LoVo (cell line): ENCODE results near the gene RELT.
A peak's percentile ranks its signal among the peaks of the same experiment; 100 is the strongest.

Source experiments
- DNase-seq: peaks from one replicate; pipeline ENCODE4 v3.0.0-alpha.2; 2016; ENCODE audit warnings: low spot score

The RELT gene

DNA sequence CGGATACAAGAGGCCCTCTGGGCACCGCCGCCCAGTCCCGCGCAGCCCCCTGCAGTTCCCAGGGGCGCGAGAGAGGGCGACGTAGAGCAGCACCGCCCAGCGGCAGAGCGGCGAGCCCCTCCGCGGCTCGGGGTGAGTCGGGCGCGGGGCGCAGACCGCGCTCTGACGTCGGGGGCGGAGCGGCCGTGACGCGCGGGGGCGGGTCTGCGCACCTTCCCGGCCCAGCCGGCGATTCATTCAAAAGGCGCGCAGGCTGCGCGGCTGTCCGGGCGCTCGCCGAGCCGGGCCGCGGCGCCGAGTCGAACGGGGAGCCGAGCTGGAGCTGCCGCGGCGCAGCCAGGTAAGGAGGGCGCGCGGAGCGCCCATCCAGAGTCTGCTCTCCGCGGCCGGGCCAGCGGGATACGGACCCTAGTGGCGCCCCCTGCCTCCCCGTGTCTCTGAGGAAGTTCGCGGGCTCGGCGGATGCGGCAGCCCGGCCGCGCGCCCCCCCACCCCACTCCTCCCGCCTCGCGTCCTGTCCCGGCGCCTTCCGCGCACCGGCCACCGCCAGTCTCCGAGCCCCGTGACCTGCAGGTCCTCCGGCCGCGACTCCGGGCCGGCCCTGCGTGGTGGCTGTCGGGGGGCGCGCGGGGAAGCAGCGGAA is at the start of gene RELT:
RELT (plus strand) TSS at position 240 of the 643 bp plus-strand sequence. CDS start 12,738 bp downstream, outside the sequence.
- DNase-seq = peak; percentile 94

GRCh38 chr11:73326929-73327811 is 49.0 kb upstream of the RELT start:
- DNase-seq = no peak

DNA sequence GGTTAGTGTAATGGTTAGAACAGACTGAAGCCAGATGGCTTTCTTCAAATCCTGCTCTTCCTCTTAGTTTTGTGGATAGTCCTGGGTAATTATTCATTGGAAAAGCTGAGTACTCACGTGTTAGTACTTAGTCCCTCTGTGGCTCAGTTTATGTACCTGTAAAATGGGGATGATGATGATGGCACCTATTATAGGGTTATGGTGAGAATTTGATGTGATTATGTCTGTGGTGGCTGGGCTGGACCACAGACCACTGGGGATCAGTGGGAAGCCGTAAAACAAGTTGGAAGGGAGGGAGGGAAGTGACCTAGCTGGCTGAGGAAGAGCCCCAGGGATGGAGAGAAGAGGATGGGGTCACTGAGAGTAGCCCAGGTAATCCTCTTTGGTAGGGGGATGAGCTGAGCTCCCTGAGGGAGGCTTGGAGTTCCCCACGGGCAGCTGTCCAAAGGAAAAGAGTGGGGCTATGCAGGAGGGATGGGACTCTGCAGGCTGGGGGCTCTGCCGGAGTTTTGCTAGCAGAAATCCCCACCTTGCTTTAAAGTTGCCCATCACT is 48.3 kb upstream of the RELT start:
- no peak for DNase-seq

- DNase-seq = no peak
Observed at GRCh38 chr11:73330569-73331093, 45.6 kb upstream of the RELT start.

- DNase-seq = no peak
Observed at GRCh38 chr11:73331138-73331916, 44.9 kb upstream of the RELT start.

DNA sequence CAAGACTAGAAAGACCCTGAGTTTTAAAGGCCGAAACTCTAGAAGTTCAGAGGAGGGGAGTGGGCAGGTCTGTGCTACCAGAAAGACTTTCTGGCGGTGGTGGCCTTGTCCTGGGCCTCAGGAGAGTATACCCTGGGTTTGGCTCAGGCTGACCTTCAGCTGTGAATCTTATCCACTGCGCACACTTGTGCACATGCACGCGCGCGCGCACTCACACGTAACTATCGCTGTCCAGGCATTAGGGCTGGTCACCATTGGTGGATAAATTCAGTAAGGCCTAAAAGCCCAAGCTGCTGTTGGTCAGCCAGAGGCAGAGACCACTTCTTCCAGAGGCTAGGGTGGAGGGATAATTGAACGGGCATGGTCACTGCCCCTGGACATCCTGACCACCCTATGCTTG is 43.0 kb upstream of the RELT start:
- DNase-seq = no peak

DNA sequence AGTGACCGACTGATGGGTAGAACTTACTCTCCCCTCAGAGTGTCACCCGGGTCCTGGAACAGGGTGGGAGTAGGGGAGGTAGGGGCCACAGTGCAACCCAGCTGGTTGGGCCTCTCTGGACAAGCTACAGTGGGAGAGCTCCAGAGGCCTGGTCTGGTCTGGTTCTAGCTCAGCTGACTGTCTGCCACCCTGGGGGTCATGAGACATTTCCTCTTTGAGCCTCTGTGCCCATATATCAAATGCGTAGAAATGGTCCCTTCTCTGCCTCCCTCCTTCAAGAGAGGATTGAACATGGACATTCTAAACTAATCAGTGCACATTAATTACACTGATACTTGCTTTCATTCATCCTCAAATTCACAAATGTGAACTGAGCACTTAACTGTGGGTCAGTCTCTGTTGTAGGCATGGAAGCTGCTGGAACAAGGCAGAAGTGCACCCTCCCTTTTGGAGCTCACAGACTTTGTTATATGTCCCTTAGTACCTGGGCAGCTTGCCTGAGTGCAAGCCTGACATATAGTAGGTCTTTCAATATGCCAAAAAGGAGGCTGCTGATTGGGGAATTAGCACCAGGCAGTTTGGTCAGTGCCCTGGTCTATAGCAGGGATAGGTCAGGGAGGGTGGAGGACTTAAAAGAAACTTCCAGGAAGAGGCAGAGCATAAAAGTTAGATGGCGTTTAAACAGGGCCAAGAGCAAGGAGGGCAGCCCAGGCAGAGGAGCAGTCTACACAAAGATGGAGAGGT is 42.4 kb upstream of the RELT start:
- no peak for DNase-seq

DNA sequence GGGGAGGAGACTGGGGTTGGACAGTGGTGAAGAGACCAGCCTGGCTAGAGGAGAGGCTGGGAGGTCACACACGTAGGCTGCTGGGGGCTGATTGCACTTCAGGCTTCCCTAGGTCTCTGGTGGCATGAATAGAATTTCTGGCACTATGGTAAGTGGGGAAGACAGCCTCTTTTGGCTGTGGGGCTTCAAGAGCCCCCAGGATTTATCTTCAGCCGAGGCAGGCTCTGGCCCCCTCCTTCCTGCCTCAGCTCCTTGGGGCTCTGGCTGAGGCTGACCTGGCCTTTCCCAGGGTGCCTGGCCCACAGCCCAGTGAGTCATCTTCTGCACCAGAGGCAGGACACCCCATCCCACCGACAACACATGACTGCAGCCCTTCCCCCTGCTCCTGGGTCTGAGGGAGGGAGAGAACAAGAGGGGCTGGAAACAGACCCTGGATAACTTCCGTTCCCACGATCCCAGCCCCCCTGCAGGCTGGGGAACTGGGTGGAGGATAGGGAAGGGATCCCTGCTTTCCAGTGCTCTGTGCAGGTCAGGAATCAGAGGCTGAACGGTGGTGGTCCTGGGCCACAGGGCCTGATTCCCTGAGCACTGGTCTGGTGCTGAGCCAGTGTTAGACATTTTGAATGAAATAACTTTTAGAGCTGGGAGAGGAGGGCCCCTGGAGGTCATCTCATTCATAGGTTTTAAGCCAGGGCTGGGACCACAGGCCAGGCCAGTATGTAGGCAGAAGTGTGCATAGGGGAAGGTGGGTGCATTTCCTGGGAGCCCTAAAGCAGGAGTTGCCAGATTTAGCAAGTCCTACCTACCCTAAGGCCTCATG is 41.6 kb upstream of the RELT start:
- peak; percentile 29 for DNase-seq

DNA sequence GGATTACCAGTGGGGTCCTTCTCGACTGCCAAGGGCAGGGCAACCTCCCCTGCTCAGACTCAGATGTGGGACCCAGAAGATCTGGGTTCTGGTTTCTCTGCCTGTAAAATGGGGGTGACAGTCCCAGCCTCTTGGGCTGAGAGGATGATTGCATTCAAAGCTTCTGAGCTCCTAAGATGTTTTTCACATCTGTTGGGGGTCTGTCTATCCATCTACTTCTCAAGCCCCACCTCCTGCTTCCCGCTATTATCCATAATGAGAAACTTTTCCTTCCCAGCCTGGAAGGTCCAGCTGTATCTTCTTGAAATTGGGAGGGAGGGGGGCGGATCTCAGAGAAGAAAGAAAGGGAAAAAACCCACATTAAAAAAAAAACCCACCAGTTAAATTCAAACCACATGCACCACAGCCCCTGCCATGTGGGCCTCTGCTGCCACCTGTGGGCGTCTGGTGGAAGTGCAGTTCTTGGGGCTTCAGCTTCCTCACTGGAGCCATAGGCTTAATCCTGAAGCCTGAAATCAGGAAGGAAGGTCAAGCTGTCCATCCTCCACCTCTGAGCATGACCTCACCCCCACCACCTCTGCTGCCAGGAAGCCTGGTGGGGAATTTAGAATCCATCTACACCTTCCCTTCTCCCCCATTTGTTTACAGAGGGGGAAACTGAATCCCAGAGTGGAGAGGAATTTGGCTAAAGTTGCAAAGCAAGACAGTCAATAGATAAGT is 40.8 kb upstream of the RELT start:
- DNase-seq = peak; percentile 62

DNA sequence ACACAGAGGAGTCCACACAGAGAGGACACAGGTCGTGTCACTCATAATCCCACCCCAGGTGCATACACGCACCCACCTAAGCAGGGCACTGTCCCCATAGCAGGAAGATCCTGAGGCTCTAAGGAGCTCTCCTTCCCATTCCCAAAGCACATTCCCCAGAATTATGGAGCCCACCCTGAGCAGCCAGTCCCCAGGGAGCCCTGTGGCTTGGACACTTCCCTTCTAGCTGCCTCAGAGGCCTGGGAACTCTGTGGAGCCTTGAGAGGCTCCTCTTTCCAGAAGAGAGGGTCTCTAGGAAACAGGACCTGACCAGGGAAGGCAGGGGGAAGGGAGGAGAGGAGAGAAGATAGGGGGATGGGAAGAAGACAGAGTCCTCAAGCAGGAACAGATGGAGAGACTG is 38.4 kb upstream of the RELT start:
- DNase-seq = no peak

DNA sequence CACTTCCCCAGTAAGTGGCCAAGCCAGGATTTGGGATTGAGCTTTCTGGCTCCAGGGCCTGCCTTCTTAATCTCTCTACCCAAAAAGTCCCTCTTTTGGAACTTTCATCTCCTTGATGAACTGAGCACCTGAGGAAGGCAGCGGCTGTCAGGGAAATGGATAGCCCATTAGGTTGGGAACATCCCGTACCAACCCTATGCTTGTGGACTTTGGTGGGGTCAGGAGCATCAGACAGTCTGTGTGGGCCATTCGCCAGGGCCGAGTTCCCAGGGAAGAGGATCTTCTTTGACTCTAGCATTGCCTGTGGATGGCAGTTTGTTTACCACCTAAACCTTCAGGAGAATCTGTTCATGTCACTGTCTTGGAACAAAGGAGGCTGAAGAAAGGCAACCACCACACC is 37.9 kb upstream of the RELT start:
- no peak for DNase-seq

GRCh38 chr11:73340164-73340563 is 36.0 kb upstream of the RELT start:
- no peak for DNase-seq

DNA sequence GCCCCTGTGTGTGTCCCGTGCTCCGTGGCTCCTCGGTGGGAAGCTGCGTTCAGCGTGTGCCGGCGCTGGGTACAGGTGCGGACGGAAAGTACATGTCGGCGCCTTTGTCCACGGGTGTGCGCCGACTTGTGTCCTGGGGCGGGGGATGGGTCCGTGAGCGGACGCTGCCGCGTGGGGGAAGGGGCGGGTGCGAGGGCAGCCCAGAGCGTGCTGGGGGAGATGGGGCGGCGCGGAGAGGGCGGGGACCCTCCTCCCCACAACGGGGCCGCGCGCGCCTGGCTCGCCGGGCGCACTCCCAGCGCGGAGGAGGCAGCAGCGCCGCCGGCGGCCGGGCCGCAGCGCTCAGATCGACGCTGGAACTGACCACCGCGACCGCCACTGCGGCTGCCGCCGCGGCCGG is 33.6 kb upstream of the RELT start:
- no peak for DNase-seq

DNA sequence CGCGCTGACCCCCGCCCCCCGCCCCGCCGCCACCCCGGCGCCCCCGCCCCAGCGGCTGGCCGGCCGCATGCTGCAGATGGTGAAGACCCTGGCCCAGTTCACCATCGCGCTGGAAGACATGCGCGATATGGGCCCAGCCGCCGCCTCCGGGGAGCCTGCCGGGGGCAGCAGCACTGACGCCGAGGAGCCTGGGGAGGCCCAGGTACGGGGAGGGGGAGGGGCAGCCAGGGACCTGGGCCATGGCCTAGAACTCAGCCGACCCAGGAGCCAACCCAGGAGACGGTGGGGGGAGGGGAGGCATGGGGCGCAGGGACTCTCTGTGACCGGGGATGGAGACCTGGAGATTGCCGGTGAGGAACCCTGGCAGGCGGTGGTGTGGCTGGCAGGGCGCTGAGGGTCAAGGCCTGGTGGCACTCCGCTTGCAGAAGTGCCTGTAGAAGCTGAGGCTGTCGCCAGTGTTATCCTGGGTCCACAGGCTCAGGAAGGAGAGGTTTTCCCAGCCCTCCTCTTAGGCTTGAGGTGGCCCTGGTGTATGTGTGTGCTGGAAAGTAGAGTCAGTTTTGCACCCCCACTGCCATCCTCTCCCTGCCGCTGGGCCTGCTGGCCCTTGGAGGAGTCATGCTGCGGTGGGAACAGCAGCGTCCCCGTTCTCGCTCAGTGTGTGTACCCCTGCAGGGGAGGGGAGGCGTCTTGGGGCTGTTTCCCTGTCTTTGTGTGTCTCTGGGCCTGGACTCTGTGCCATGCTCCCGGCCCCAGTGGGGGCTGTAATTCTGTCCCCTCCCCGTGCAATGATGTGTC is 32.9 kb upstream of the RELT start:
- no peak for DNase-seq

- DNase-seq = no peak
Observed at GRCh38 chr11:73344191-73344607, 32.0 kb upstream of the RELT start.

- DNase-seq = no peak
Observed at GRCh38 chr11:73345481-73346160, 30.6 kb upstream of the RELT start.

DNA sequence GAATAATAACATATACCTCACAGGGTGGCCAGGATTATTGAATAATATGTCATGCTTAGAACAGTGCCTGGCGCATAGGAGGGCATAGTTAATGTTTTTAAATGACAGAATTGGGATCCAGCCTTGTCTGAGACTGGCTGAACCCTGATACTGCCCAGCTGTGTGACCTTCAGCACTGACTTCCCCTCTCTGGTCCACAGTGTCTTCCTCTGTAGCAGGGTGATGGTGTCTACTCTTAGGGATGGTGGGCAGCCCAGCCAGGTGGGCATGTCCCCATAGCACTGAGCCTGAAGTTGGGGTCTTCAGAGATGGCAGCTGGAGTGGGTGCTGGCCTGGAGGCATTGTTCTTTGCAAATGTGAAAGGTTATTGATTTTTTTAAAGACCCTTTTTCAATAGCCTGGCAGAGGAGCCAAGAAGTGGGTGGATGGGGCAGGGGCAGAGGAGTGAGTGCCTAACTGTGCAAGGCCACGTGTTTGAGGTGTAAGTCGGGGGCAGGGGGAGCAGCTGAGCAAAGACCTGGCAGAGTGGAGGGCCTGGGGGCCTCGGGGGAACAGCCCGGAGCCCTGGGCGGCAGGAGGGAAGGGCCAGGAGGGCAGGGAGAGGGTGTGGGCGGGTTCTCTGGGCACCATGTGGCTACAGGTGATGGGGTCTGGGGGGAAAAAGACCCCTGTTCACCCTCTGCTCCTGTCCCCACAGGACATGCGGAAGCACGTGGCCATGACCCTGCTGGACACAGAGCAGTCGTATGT is 29.8 kb upstream of the RELT start:
- no peak for DNase-seq

GRCh38 chr11:73347067-73347466 is 29.1 kb upstream of the RELT start:
- DNase-seq = no peak
